Posterior cingulate gyrus (tissue), 11 donors: ENCODE data around the gene KIAA1671.

ENCODE experiments used
- DNase-seq, 10 donors: peaks; one replicate each; pipeline versions ENCODE4 v3.0.0 to v3.0.0-alpha.2; 2020 to 2021; ENCODE audit warnings: mixed read lengths in 3 of 10
- intact Hi-C: fragments of 100-400 bp; cut with DNase I; formaldehyde crosslinking; loops from one replicate; pipeline ENCODE4 v1.15.1; 2023

The KIAA1671 gene

DNA sequence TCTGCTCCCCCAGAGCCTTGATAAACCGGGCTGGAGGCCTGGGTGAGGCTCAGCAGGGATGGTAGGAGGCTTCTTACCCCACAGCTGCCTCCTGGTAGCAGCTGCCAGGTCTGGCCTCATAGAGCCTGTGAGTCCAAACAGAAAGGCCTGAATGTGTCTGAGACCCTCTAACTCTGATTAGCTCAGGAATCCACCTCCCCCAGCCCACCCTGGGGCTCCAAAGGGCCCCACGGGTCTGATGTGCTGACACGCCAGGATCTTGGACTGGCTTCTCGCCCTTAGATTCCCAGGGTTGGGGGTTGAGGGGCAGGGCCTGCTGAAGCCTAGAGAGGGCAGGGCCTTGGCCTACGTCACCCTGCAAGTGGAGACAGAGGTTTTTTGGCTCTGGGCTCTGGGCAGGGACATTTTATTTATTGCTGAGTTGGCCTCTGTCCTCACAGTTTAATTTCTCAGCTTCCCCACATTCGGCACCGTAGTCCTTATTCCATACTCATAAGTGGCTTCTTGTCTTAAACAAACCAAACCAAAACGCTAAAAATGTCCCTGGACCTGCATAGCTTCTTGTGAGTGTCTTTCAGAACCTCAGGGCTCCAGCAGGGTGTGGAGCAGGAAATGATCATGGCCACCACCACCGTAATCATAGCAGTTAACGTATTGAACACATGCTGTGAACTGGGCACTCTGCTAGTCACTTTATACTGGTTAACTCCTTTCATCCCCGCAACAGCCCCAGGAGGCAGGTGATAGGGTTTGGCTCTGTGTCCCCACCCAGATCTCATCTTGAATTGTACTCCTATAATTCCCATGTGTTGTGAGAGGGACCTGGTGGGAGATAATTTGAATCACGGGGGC is 25.1 kb downstream of the KIAA1671 start:
- peak in 1 of 10 donors; percentile 73 for DNase-seq
- intact Hi-C loops = no loop called here

DNA sequence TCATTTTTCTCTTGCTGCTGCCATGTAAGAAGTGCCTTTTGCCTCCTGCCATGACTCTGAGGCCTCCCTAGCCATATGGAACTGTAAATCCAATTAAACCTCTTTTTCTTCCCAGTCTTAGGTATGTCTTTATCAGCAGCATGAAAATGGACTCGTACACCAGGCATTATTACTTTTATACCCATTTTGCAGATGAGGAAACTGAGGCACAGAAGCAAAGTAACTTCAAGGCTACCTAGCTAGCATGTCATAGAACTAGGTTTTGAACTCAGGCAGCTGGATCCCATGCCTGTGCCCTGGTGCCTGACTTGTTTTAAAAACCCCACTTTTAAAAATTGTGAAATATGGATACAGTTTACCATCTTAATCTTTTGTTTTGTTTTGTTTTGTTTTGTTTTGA is 25.8 kb downstream of the KIAA1671 start:
- no peak for DNase-seq
- intact Hi-C loops = no loop called here

DNA sequence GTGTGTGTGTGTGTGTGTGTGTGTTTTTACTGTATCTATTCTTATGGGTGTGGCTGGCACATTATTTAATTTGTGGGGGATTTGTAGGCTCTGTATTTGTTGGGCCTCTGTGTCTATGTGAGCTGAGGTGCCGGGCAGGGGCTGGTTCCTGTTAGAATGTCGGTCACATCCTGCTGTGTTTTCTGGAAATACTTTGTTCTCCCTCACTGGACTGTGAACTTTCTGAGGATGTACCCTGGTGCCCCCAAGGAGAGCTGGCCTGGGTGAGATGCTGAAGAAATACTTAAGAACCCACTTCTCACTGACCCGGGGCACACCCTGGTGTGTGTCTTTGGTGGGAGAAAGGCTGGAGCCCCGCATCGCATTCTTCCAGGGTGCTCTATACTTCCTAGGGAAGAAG is 28.6 kb downstream of the KIAA1671 start:
- DNase-seq = peak in 2 of 10 donors; percentile 22 to 35
- intact Hi-C loops = no loop called here

DNA sequence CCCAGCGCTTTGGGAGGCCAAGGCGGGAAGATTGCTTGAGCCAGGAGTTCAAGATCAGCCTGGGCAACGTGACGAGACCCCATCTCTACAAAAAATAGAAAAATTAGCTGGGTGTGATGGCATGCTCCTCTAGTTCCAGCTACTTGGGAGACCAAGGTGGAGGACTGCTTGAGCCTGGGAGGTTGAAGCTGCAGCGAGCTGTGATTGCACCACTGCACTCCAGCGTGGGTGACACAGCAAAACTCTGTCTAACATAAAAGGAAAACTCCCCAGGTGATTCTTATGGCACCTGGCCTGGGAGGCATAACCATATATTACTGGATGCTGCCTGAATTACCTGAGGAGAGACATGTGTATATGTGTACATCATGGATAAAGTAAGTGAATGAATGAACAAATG is 29.1 kb downstream of the KIAA1671 start:
- intact Hi-C loops = no loop called here
- peak in 1 of 10 donors; percentile 65 for DNase-seq

DNA sequence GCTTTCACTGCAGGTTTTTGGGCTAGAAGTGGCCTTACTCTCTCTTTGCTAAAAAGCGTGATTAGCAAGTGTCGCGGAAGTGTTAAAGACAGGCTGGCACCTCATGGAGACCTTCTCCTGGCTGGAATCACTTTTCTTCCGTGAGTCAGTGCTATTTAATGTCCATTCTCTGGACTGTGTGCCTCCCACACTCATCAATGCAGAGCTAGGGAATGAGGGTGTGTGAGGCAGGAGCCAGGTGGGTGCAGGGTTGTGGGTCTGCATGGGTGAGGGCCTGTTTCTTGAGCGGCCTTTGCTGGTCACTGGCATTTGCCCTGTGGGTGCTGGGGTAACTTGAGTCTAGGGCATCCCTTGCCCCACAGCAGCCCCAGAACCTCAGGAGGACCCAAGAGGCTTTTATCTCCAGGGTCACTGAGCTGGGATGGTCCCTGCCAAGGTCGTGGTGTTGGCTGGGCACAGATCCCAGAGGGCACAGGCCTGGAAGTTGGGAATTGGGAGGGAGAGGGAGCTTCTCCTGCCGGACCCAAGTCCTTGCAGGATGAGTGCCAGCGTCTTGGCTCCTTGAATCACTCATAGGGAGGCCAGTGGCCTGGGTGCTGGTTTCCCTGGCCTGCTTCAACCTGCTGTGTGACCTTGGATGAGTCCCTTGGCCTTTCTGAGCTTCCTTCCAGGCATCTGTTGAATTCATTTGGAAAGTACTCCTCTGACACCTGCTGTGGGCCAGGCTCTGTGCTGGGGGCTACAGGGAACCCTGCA is 30.0 kb downstream of the KIAA1671 start:
- intact Hi-C loops = no loop called here
- DNase-seq = peak in 2 of 10 donors; percentile 39 to 43

DNA sequence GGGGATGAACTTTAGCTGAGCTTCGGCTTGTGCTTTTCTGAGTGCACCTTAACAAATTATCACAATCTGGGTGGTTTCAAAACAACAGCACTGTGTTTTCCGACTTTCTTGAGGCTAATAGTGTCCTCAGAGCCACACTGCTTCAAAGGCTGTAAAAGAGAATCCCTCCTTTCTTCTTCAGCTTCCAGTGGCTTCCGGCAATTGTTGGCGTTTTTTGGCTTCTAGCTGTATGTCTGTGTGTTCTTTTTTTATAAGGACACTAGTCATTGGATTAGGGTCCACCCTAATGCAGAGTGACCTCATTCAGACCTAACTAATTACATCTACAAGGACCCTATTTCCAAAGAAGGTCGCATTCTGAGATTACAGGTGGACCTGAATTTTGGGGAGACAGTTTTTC is 30.6 kb downstream of the KIAA1671 start:
- intact Hi-C loops = no loop called here
- DNase-seq = no peak

DNA sequence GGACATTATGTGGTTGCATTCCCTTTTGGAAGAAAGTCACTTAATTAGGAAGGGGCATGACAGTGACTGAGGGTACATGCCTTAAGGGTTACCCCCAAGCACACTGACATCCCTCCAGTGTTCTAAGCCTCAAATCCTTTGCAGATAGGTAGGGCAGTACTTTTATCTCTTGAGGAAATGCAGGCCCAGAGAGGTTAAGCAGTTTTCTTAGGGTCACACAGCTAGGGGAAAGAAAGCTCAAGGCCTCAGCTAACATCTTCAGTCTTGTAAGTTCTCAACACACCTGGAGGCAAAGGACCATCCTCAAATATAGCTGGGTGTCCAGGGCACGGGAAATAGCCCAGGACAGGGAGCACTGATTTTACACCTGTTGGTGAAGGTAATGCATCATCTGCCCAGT is 31.6 kb downstream of the KIAA1671 start:
- DNase-seq = peak in 2 of 10 donors; percentile 4 to 20
- intact Hi-C loops = no loop called here

DNA sequence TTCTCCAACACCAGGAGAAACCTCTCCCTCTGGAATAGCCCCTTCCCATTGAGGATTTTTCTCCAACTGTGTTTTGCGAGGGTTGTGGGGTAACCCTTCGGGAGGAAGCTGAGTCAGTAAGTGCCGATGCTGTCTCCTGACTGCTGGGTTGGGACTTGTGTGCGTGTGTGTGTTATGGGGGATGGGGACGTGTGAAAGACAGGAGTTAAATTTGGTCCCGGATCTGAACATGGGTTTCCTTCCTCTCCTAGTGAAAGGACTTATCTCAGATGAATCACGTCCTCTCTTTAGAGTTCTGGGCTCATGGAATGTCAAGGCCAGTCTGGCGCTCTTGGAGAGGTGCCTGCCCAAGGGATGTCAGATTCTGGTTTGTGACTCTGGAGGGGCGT is 33.3 kb downstream of the KIAA1671 start:
- peak in 4 of 10 donors; percentile 25 to 90 (median 46) for DNase-seq

DNA sequence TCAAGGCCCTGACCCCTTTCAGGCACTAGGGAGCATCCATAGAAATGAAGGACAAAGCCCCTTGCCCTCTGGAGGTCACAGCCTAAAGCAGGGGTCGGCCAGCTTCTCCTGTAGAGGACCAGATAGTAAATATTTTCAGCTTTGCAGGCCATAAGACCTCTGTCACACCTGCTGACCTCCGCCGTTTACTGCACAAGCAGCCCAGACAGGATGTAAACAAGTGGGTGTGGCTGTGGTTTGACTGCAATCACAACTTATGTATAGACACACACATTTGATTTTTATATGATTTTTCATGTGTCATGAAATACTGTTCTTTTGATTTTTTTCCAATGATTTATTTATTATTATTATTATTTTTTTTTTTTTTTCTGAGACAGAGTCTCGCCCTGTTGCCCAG is 34.3 kb downstream of the KIAA1671 start:
- intact Hi-C loops = no loop called here
- peak in 2 of 10 donors; percentile 11 to 48 for DNase-seq

More for the DNA sequence above, 33.3 kb downstream of the KIAA1671 start:
- intact Hi-C loops = no loop called here

DNA sequence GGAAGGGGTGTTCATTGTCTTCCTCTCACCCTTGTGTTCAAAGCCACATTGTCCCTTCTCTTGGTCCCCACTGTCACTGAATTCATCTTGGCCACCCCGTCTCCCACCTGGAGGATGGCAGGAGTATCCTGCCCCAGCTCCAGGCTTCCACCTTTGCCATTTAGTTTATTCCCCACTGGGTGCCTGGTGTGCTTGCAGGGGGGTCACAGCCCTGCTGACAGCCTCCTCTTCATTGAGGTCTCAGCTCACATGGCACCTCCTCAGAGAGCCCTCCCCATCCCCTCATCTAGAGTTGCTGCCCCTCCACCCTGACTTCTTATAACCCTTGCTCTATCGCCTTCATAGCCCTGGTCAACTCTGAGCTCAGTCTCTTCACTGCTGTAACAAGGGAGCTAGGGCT is 36.6 kb downstream of the KIAA1671 start:
- intact Hi-C loops = no loop called here
- peak in 2 of 10 donors; percentile 12 to 63 for DNase-seq

DNA sequence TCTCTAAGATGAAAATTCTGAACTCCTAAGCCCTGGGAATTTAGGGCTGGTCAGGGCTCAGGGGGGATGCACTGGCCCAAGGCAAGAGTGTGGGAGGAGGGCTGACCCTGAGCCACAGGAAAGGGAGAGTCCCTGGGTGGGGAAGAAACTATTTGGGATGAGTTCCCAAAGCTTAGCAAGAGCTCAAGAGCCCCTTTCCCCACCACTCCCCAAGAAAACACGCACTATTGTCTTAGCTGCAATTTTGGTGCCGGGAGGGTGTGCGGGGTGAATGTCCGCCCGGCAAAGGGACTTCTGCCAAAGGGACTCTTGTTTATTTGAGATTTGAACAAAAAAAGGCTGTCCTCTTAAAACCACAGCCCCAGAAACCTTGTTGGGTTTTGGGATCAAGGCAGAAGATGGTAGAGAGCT is 37.0 kb downstream of the KIAA1671 start:
- intact Hi-C loops = no loop called here
- DNase-seq = peak in 1 of 10 donors; percentile 75

DNA sequence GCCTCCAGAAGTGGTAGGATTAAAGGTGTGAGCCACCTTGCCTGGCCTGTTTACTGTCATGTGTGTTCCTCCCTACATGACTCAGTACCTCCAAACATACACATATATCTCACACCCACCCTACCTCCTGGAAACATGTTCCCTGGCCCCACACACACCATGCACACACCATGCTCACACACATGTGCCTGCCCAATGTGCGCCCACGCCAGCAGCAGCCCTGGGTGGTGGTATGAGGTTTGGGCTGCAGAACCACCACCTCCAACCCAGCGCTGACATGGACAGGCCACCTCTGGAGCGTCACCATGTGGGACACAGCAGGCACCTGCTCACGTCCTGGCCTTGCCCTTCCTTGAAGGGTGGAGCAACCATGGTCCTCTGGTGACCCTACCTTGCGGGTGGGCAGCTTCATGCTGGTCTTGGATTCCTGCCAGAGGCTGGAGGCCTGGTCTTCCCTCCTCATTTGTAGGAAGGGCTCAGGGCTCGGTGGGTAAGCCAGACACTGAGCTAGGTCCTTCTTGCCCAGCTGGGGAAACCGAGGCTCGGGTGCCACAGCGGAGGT is 37.9 kb downstream of the KIAA1671 start:
- DNase-seq = no peak
- intact Hi-C loops = no loop called here

DNA sequence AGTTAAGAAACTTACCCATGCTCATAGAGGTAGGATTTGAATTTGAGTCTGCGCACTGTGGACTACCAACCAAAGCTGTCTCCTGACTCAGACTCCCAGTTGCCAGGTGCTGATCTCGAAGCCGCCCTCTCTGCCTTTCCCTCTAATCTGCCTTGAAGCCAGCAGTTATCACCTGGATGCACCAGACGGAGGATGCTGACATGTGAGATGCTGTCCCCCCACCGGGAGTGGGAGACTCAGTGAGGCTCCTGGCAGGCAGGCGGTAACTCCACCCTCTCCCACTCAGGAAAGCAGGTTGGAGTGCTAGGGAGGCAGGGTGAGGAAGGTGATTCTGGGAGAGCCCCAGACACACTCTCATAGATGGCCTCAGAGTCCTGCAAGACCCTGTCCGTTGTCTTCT is 40.4 kb downstream of the KIAA1671 start:
- DNase-seq = no peak
- intact Hi-C loops = no loop called here

DNA sequence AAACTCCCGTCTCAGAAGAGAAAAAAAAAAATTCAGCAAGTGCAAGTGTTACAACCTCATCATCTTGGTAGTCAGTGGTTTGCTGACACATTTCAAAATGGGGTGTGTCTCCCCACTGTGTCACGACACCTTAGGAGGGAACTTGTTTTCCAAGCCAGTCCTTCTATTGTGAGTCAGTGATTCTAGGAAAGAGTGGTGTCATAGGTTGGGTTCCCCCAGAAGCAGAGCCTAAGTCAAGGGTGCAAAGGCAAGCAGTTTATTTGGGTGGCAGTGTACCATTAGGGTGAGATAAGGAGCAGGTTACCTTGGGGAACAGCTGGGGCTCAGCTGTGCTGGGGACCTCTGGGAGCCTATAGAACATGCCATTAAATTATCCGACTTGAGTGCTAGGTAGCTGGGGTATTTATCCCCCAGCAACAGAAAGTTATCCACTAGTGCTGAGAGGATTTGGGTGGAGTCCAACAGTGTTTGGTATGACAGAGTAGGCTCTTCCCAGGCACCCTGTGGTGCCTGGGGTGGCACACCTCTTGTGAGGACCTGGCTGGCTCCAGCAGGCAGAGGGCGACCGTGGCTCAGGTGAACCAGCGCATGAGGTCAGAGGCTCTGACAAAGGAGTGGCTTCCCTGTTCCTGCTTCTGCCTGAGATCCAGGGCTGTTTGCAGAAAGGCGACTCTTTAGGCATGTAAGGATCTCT is 41.7 kb downstream of the KIAA1671 start:
- intact Hi-C loops = no loop called here
- no peak for DNase-seq

DNA sequence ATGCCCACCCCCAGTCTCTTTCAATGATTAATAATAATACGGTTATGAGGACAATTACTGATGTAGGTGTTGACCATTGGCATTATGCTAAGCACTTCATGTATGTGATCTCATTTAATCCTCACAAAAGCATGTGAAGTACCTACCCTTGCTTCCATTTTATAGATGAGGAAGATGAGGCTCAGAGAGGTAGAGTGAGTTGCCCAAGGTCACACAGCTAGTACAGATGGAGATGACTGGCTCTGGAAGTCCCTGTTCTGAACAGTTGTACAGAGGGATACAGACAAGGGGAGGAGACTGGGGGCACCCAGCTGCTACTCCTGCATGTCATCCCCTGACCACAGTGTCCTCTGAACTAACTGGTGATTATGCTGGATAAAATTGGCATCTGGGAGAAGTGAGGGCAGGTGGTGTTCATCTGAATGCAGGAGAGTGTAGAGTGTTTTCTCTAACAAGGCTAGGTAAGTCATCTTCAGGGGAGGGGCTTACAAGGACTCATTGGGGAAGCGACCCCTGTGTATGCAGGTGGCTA is 43.2 kb downstream of the KIAA1671 start:
- DNase-seq = no peak
- intact Hi-C loops = no loop called here

DNA sequence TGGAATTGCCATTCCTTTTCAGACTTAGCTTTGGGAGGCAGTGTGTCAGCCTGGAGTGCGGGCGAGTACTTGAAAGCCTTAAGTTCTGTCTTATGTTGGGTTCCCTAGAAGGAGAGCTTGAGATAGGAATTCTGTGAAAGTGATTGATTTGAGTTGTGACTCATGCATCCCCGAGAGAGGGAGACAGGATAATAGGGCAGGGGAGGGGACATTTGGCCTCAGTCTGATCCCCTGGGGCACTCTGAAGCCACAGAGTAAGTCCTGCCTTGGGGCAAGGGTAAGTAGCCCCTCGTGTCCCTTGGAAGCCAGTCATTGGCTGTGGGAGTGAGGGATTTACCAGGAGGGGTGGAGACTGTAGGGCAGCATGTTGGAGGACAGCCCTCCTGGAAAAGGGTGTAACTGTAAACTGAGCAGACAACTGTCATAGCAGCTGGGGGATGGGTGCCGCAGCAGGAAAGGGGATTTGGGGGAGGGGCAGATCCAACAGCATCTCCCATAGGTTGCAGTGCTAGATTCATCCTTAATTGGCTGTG is 44.0 kb downstream of the KIAA1671 start:
- DNase-seq = no peak
- intact Hi-C loops = no loop called here

DNA sequence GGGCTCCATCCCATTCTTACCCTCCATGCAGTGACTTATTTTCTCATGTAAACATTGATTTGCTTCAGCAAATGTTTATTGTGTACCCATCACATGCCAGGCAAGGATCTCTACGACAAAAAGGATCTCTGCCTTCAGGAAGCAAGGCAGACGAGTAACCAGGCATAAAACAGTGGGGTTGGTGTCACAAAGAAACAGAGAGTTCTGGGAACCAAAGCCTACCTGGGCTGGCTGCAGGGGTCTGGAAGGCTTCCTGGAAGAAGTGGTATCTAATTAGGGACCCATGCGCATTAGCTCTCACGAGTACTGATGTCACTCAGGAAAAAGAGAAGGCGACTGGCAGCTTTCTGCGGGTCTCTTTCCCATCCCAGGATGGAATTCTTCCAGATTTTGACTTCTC is 44.5 kb downstream of the KIAA1671 start:
- DNase-seq = no peak
- intact Hi-C loops = no loop called here

DNA sequence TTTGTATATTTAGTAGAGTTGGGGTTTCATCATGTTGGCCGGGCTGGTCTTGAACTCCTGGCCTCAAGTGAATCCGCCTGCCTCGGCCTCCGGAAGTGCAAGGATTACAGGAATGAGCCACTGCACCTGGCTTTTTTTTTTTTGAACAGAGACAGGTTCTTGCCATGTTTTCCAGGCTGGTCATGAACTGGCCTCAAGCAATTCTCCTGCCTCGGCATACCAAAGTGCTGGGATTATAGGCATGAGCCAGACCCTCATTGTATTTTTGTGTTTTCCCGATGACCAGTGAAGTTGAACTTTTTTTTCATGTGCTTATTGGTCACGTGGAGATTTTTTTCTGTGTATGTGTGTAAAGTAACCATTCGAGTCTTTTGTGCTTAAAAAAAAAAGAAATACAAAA is 48.2 kb downstream of the KIAA1671 start:
- intact Hi-C loops = no loop called here
- no peak for DNase-seq

DNA sequence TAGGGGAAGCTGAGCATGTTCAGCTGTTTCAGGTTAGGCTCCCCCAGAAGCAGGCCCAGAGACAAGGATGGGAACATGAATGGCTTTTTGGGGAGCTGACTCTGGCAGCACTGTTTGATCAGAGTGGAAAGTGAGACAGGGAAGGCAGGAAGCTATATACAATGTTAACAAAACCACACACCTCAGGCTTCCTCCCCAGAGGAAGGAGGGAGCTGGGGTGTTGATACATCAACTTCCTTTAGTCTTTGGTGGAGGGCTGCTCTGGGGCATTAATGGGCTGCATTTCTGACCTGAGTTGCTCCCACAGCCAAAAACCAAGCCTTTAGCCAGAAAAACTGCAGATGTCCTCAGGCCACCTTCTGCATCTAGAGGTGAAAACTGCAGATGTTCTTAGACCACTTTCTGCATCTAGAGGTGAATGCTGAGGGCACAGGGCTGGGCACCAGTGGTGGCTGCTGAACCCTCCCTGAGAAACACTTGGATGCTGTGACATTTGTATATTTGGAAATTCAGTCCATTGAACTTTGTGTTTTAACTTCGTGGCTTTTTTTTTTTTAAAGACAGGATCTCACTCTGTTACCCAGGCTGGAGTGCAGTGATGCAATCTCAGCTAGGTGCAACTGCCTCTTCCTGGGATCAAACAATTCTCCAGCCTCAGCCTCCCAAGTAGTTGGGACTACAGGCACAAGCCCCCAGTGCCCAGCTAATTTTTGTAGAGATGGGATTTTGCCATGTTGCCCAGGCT is 49.9 kb downstream of the KIAA1671 start:
- no peak for DNase-seq
- intact Hi-C loops = no loop called here

DNA sequence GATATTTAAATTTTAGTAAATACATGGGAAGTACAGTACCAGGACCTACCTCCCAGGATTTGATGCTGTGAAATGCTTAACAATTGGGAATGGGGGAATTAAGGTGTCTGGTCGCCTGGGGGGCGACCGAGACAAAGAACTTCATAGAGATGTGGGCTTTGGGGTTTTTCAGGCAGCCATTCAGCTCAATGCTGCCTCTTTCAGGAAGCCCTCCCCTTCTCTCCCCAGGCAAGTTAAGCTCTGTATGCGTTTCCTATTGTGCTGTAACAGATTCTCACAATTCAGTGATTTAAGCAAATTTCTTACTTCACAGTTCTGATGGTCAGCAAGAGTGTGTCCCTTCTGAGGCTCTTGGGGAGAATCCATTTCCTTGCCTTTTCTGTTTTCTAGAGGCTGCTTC is 53.8 kb downstream of the KIAA1671 start:
- no peak for DNase-seq
- intact Hi-C loops = no loop called here
